ENCODE measurements around the gene DNAJB1.
A peak's percentile ranks its signal among the peaks of the same experiment; 100 is the strongest.

DNAJB1 gene

DNA sequence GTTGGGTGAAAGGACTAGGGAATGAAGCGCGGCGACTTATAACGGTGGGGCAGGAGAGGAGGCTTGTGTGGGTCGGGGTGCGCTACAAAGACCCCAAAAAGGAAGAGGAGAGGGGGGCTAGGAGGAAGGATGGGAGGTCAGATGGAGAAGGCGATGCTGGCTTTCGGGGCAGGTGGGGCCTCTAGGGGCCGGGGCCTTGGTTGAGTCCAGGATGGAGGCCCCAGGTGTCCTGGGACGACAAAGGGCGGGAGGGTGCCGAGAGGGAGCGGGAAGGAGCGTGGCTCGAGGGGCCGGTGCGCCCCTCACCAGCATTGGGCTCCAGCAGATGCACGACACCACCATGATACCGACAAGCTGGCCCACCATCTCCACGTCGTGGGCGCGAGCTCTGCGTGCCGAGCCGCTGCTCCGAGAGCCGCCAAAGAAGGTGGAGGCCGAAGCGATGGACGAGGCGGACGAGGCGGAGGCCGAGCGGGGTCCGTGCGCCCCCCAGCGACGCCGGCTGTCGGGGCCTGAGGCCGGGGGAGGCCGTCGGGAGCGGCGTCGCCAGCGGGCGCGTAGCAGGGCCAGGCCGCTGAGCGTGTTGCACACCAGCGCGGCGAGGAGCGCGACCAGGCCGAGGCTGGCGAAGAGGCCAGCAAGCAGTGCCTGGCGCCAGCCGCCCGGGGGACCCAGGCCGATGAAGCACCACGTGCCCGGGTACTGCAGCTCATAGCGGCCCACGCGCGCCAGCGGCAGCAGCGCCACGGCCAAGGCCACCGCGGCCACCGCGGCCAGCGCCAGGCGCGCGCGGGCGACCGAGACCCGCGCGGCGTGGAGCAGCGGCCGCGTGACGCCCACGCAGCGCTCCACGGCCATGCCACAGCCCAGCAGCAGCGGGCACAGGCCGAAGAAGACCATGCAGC lies 44.9 kb downstream of the DNAJB1 start:
- no peak for DNase-seq (ENCODE audit: low read depth in 2 of 2)

DNA sequence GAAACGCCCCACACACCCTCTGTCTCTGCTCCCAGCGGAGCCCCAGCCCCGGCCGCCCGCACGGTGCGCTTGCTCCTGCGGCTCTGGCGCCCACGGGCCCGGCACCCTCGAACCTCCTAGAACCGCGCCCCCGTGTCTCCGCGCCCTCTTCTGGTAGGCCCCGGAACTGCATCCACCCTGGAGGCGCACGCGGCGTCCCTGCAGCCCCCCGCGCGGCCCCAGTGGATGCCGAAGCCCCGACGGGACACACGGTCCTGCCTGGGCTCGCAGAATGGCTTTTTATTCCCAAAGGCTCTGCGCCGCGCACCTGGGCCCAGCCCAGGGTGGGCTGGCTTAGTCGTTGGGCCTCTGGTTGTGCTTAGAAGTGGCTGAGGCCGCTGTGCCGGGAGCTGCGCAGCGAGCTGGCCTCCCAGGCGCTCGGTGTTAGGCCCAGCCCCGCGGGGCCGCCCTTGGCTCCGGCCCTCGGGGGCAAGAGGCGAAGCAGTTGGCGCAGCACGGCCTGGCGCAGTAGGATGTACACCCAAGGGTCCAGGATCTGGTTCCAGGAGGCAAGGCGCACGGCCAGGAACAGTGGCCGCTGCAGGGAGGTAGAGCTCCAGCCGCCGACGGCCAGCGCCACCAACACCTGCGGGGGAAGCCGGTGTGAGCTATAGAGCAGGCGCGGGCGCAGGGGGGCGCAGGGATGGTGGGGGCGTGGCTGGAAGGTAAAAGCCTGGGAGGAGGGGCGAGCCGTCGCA lies 45.8 kb downstream of the DNAJB1 start:
- peak; percentile 72 to 83 for DNase-seq (ENCODE audit: low read depth in 2 of 2)

DNA sequence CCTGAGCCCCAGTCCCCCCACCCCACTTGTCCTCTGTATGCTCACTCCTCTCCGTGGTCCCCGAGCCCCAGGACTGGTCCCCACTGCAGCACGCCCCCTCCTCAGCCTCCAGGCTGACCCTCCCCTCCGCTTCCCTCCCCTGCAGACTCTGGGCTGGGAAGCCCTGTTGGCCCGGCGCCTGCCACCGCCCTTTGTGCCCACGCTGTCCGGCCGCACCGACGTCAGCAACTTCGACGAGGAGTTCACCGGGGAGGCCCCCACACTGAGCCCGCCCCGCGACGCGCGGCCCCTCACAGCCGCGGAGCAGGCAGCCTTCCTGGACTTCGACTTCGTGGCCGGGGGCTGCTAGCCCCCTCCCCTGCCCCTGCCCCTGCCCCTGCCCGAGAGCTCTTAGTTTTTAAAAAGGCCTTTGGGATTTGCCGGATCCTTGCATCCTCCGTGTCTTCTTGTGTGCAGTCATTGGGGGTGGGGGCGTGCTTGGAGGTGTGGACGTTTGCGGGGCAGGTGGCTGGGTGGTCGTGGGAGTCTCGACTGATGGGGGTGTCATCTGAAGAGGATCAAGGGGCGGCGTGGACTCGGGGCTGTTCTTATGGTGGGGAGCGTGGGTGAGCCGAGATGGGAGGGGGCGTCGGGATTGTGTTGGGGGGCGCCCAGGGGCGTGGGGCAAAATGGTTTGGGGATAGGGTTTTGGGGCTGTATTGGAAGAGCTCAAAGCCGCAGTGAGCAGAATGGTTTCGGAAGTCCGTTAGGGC lies 46.6 kb downstream of the DNAJB1 start:
- no peak for DNase-seq (ENCODE audit: low read depth in 2 of 2)

DNA sequence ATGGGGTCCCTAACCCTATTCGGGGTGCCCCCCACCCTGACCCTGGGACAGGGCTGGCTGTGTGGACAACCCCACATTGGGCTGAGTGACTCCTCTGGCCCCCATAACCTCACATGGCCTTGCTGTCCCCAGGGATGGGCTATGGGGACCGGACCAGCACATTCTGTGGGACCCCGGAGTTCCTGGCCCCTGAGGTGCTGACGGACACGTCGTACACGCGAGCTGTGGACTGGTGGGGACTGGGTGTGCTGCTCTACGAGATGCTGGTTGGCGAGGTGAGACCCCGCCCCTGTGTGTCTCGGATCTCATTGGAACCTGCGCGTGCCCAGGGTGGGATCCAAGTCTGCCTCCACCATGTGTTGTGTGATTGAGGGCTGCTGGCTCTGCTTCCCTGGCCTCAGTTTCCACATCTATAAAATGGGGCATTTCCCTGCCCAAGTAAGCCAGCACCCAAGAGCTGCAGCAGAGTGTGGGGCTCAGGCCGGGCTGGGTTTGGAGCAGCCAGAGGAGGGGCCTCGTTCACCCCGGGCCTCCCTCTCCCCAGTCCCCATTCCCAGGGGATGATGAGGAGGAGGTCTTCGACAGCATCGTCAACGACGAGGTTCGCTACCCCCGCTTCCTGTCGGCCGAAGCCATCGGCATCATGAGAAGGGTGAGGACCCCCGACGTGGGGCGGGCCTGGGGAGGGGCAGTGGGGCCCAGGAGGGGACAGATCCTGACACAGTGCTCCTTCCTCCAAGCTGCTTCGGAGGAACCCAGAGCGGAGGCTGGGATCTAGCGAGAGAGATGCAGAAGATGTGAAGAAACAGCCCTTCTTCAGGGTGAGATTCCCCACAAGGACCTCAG lies 47.9 kb downstream of the DNAJB1 start:
- DNase-seq (ENCODE audit: low read depth in 2 of 2) = no peak

DNA sequence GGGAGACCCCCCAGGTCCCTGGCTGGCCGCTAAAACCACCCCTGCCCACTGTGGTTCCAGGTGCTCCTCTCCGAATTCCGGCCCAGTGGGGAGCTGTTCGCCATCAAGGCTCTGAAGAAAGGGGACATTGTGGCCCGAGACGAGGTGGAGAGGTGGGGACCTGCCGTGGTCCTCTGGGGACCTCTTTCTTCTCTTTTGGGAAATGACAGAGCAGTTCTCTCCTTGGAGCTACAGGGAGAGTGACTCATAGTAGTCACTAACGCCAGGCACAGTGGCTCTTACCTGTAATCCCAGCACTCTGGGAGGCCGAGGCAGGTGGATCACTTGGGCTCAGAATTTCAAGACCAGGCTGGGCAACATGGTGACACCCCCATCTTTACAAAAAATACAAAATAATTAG lies 50.4 kb downstream of the DNAJB1 start:
- no peak for DNase-seq (ENCODE audit: low read depth in 2 of 2)

DNA sequence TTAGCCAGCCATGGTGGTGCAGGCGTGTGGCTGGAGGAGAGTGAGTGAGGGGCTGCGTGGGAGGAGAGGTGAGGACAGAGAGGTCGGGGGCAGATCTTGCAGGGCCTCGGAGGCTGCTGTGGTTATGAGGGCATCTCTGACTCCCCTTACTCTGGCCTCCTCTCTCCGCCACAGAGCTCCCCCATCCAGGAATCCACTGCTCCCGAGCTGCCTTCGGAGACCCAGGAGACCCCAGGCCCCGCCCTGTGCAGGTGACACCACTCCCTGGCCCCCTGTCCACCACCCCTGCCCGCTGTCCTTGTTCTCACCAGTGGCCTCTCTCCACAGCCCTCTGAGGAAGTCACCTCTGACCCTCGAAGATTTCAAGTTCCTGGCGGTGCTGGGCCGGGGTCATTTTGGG lies 50.8 kb downstream of the DNAJB1 start:
- DNase-seq (ENCODE audit: low read depth in 2 of 2) = no peak
